ENCODE results near the gene PLCL1.

Gene PLCL1

GRCh38 chr2:197804049-197804757 lies at the start of gene PLCL1:
TSS of gene PLCL1 (plus strand) at chr2:197804593.
- TF ChIP-seq ZNF274 (IDR thresholded peaks at IDR 0.05; ENCODE audit: low read depth, low read length) = no peak
- H3K4me3 ChIP-seq (ENCODE audit: low read length) = peak within 1 kb of the TSS; percentile 67

- no peak for TF ChIP-seq ZNF274 (IDR thresholded peaks at IDR 0.05; ENCODE audit: low read depth, low read length)
- H3K4me3 ChIP-seq (ENCODE audit: low read length) = no peak overlapping the region
These were observed 45.4 kb upstream of the PLCL1 start for GRCh38 chr2:197759013-197759412.

GRCh38 chr2:197759625-197760292 lies 44.6 kb upstream of the PLCL1 start:
- H3K4me3 ChIP-seq (ENCODE audit: low read length) = no peak overlapping the region
- TF ChIP-seq ZNF274 (IDR thresholded peaks at IDR 0.05; ENCODE audit: low read depth, low read length) = no peak

DNA sequence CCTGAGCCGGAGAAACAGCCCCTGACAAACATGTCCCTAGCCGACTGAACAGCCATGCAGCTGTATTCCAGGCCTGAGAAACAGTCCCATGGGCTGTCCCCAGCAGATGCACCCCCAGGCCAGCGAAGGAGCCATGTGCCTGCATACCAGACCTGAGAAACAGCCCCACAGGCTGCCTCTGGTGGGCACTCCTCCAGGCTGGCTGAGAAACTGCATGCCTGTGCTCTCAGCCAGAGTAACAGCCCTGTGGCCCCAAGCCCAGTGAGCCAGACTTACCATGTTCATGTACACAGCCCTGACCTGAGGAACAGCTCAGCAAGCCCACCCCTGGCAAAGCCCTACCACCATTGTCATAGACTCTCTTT lies 44.1 kb upstream of the PLCL1 start:
- TF ChIP-seq ZNF274 (IDR thresholded peaks at IDR 0.05; ENCODE audit: low read depth, low read length) = no peak
- H3K4me3 ChIP-seq (ENCODE audit: low read length) = no peak overlapping the region

DNA sequence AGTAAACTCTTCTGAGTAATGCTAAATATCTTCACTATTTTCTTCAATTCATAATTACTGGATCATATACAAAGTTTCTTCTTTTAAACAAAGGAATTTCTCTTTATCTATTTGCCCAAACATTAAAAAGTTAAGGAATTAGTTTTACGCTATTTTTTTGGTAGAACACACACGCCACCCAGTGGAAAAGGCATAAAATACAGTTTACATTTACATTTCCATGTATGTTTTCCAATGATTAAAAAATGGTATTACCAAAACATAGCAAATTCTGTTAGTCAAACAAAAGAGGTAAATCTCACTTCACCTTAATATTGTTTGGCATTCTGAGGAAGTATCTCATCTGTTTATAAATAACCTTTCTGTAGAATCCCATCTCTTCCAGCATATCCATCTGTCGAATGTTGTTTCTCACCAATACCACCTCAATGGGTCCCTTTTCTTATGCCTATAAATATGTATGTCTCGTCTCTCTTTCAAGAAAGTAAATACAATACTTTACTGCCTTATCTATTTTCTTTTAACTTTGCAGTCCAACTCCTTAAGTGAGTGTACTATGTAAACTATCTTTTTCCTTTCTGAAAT lies 26.5 kb upstream of the PLCL1 start:
- no peak overlapping the region for H3K4me3 ChIP-seq (ENCODE audit: low read length)
- TF ChIP-seq ZNF274 (IDR thresholded peaks at IDR 0.05; ENCODE audit: low read depth, low read length) = no peak

GRCh38 chr2:197779261-197779660 lies 25.1 kb upstream of the PLCL1 start:
- no peak overlapping the region for H3K4me3 ChIP-seq (ENCODE audit: low read length)
- no peak for TF ChIP-seq ZNF274 (IDR thresholded peaks at IDR 0.05; ENCODE audit: low read depth, low read length)

GRCh38 chr2:197782126-197782525 lies 22.3 kb upstream of the PLCL1 start:
- no peak for TF ChIP-seq ZNF274 (IDR thresholded peaks at IDR 0.05; ENCODE audit: low read depth, low read length)
- no peak overlapping the region for H3K4me3 ChIP-seq (ENCODE audit: low read length)

DNA sequence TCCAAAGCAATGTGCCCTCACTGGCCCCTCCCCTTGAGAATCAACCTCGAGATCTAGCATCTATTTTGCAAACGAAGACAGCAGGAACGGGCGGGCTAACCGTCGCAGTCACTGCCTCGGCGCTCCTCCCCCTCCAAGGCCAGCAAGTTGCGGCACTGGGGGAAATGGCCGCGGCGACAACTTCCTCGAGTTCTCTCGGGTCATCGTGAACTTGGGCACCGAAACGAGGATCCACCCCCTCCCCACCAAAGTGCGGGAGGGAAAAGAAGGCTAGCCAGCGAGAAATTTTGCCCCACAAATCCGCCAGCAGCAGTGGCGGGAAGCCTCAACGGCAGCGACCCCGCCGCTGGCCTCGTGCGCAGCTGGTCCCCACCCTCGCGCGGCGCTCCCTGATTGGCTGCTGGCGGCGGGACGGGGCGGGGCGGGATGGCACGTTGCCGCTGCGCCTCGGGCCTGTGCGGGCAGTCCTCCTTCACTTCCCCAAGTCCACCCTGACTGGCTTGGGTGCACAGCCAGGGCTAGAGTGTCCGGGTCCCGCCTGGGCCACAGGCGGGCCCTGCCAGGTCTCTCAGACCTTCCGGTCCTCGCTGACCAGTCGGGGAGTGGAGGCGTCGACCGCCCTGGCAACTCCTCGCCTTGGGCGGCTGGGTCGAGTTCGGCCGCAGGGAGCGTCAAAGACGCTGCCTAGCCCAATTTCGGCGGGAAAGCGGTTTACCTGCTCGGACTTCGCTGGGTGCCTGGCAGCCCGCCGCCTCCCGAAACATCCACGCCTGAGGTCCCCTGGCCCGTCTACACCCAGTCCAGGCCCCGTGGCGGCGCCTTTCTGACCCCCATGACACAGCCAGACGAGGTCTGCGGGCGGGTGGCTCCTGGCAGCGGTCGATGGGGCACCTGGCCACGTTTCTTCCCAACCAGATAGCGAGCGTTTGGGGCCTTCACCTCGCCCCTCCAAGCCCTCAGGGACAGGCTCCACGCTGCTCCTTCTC lies 19.1 kb upstream of the PLCL1 start, which contains the start of gene BOLL:
Gene BOLL, minus strand, starts transcription at position 364 of the 986 bp plus-strand sequence. CDS start 3,469 bp downstream, outside the sequence.
- peak within 1 kb of the TSS; percentile 46; the same call in 1 of the 2 replicates for H3K4me3 ChIP-seq (ENCODE audit: low read length)
- TF ChIP-seq ZNF274 (IDR thresholded peaks at IDR 0.05; ENCODE audit: low read depth, low read length) = no peak

- H3K4me3 ChIP-seq (ENCODE audit: low read length) = peak overlapping the region; percentile 46; the same call in 1 of the 2 replicates
These were observed 18.1 kb upstream of the PLCL1 start for GRCh38 chr2:197786010-197786877.

DNA sequence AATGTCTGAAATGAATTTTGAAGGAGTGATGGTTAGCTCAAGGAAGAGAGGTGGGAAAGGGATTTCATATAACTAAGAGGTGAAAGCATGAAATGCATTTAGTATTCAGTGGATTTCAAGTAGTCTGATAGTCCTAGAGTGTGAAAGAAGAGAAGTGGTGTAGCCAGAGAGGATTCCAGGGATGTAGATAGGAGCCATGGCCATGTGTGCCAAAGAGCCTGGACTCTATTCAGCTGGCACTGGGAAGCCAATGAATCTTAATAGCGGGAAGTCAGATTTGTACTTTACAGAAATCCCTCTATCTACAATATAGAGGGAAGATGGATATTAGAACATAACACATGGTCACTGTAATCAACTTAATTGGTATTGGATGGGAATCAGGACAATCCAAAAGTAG lies 10.9 kb upstream of the PLCL1 start:
- no peak for TF ChIP-seq ZNF274 (IDR thresholded peaks at IDR 0.05; ENCODE audit: low read depth, low read length)
- no peak overlapping the region for H3K4me3 ChIP-seq (ENCODE audit: low read length)

More at GRCh38 chr2:197786010-197786877, 18.1 kb upstream of the PLCL1 start:
- no peak for TF ChIP-seq ZNF274 (IDR thresholded peaks at IDR 0.05; ENCODE audit: low read depth, low read length)

GRCh38 chr2:197795277-197795676 lies 9.1 kb upstream of the PLCL1 start:
- no peak overlapping the region for H3K4me3 ChIP-seq (ENCODE audit: low read length)
- no peak for TF ChIP-seq ZNF274 (IDR thresholded peaks at IDR 0.05; ENCODE audit: low read depth, low read length)

- H3K4me3 ChIP-seq (ENCODE audit: low read length) = no peak overlapping the region
- no peak for TF ChIP-seq ZNF274 (IDR thresholded peaks at IDR 0.05; ENCODE audit: low read depth, low read length)
These were observed 6.2 kb upstream of the PLCL1 start for GRCh38 chr2:197798187-197798586.

- TF ChIP-seq ZNF274 (IDR thresholded peaks at IDR 0.05; ENCODE audit: low read depth, low read length) = no peak
- H3K4me3 ChIP-seq (ENCODE audit: low read length) = no peak overlapping the region
These were observed 5.3 kb upstream of the PLCL1 start for GRCh38 chr2:197799068-197799467.

All from GM08714 (cell line).